Activated CD8-positive, alpha-beta memory T cell treated with anti-CD3 and anti-CD28 coated beads for 1 hour (primary cell): ENCODE results near the gene CLEC11A.

Experiments used
- DNase-seq, 2 donors: peaks; one replicate each; pipeline ENCODE4 v3.0.0-alpha.2; 2020; ENCODE audit warnings: low read depth in 1 of 2; ENCODE audit errors: extremely low read depth in 1 of 2

CLEC11A gene

DNA sequence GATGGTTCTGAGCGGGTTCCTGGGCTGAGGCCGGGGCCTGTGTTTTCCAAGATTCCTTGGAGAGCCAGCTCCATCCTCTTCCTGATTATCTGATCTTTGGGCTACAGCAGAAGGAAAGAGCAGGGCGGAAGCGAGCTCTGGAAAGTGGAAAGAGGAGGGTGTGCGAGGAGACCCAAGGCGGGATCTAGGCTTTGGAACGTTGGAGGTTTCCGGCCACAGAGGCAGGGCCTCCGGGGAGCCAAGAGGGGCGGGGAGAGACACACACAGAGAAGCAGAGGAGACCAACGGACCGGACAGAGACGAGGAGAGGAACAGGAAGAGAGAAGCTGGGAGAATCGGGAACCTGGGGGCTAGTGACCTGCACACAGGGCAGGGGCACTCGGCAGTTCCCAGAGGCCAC lies at the start of gene CLEC11A:
Gene CLEC11A (plus strand): TSS at position 296 of the 400 bp plus-strand sequence. CDS start 162 bp downstream, outside the sequence.
- no peak for DNase-seq

- no peak for DNase-seq
Measured at GRCh38 chr19:50676625-50677197, 46.5 kb upstream of the CLEC11A start.

- DNase-seq = no peak
Measured at GRCh38 chr19:50677636-50678035, 45.5 kb upstream of the CLEC11A start.

DNA sequence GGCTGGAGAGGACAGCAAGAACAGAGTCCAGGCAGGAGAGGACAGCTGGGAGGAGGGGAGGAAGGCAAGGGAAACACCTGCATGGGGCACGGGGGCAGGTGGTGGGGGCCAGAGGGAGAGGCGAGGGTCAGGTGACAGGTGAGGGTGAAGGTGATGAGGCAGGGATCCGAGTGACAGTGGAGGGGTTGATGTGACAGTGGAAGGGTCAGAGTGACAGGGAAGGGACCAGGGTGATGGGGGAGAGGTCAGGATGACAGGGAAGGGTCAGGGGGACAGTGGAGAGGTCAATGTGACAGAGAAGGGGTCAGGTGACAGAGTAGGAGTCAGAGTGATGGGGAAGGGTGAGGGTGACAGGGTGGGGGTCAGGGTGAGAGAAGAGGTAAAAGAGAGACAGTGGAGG lies 44.8 kb upstream of the CLEC11A start:
- no peak for DNase-seq

GRCh38 chr19:50679177-50680125 lies 43.7 kb upstream of the CLEC11A start:
- DNase-seq = peak; percentile 49 to 55

DNA sequence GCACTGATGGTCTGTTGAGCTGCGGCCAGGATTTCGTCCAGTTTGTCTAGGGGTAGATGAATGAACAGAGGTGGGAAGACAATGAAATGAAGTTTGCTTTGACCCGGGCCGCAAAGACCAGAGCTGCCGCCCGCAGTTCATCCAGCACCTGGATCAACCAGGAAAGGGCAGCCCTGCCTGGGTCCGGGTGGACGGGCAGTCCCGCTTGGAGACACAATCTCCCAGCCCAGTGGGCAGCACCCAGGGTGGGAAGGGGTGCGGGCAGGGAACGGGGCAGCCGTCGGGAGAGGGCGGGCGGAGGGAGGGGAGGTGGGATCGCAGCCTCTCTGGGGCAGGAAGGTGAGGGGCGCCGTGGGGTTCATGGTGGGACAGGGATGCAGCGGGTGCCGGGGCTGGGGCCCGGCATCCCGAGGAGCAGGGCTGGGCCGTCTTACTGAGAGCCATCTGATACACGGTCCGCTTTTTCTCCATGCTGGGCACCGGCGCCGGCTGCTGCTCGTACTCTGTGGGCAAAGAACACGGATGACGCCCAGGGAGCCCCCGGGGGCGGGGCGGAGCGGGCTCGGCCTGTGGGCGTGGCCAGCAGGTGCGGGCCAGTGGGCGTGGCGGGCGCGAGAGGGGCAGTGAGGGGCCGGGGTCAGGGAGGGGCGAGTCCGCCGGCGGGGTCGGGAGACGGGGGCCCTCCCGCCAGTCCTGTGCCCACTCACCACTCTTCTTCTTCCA lies 36.7 kb upstream of the CLEC11A start:
- DNase-seq = no peak

GRCh38 chr19:50688766-50689165 lies 34.4 kb upstream of the CLEC11A start:
- no peak for DNase-seq

GRCh38 chr19:50690439-50690838 lies 32.7 kb upstream of the CLEC11A start:
- DNase-seq = no peak

DNA sequence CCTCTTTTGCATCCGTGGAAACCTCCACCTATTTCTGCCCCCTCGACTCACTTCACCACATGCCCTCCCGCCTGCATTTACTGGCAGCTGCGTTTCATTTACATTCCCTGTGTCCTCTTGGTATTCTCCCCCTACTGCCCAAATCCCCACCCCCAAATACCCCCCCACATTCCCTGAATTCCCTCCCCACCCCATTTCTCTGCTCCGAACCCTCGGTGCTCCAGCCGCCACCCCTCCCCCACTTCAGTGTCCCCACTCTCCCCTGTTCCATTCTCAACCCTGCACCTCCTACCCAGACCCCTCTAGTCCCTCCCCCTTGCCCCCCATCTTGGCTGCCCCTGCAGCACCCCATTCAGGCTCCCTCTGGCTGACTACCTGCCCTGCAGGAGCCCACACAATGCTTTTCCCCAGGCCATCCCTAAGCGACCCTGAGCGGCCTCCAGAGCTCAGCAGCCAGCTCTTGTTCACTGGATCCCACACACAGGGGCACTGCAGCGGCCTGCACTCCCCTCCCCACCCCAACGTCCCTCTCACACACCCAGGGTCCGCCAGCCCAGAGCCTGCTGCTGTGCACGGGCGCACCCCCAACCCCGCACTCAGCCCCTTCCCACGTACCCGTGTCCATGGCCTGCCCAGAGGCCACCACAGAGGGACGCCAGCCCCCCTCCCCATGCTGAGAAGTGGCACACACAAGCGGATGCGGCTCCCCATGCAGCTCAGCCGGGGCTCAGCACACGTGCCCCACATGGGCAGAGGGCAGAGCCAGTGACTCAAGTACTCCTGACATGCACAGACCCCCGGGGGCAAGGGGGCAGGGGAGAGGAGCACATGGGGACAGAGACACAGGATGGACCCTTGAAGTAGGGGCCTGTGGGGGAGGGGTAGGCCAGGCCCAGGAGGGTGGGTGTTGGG lies 29.8 kb upstream of the CLEC11A start:
- DNase-seq = no peak

DNA sequence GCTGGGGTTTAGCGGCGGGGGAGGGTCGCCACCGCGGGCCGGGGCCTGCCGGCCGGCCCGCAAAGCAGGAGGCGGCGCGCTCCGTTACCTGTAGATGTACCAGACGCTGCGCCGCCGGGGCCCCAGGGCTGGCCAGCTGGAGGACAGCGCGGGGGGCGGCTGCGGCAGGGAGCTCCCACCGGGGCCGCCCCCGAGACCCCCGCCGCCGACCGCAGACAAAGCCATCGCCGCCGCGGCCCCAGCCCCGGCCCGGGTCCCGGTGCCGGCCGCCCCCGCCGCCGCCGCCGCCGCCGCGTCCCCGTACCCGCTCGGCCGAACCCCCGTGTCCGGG lies 28.4 kb upstream of the CLEC11A start:
- no peak for DNase-seq

DNA sequence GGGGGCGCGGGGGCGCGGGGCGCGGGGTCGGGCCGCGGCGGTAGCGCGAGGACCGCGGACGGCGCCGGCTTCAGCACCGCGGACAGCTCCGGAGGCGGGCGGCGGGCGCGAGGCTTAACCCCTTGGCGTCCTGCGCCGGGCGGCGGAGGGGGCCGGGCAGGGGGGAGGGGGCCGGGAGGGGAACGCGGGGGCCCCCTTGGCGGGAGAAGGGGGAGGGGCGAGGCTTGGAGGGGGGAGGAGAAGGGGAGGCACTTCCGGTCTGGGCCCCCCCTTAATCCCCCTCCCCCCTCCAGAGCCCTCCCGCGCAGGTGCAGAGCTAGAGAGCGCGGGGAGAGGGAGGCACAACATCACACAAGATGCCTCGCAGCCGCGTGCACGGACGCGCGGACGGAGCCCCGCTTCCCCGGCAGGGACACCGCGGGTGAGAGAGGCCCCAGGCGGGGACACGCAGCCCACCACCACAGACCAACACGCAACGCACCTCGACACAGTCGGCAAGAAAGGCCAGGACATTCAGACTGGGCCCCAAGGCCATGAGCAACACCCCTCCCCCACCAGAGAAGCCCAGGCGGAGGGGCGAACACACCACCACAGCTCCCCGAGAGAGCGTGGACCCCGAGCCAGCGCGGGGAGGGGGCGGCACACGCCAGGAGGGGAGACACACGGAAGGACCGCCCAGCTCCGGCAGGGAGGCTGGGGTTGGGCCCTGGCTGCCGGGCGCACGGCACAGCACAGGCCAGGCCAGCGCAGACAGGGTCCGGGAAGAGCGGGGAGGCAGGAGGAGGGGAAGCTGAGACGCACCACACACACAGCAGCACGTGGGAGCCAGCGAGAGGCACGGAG lies 27.7 kb upstream of the CLEC11A start:
- peak in 1 of 2 donors; percentile 14 for DNase-seq

DNA sequence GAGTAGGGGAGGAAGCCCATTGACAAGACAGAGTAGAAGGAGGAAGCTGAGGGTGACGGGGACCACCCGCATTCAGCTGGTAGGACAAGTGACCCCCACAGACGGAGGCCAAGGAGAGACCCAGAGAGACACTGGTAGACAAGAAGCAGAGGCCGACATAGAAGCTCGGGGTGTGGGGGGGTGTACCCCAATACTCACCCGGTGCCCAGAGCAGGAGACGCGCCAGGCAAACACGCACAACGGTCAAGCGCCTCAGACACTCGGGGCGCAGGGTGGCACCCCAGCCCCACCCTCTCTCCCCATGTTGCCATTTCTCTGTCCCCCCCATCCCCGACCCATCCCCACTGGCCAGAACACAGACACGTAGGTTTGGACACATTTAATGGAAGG lies 27.1 kb upstream of the CLEC11A start:
- no peak for DNase-seq

DNA sequence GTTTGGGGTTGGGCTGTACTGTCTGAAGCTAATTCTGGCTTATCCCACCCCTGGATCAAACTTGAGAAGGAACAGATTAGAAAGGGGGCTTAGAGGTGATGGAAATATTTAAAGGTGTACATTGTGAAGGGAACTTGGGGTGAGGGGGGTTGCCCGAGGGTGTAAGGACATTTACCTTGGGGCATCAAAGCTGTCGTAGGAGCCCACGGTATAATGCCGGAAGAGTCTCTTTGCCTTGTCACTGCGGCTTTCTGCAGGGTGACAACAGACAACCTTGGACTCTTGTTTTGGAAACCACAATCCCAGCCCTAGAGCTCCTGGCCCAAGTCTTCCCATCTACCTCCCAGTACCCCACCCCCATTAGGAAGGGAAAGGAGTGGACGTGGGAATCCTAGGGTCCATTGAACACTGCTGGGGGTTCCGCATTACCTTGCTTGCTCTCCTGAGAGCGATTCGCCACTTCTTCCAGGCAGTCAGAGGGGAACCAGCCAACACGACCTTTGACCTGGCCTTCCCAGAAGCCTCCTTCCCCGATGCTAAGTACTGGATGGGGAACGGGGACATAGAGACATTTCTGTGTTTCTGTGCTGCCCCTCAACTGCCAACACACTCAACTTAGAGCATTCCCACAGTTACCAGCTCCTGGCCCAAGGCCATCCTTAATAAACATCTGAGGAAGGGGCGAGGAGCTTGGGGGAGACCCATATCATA lies 25.6 kb upstream of the CLEC11A start:
- DNase-seq = no peak

DNA sequence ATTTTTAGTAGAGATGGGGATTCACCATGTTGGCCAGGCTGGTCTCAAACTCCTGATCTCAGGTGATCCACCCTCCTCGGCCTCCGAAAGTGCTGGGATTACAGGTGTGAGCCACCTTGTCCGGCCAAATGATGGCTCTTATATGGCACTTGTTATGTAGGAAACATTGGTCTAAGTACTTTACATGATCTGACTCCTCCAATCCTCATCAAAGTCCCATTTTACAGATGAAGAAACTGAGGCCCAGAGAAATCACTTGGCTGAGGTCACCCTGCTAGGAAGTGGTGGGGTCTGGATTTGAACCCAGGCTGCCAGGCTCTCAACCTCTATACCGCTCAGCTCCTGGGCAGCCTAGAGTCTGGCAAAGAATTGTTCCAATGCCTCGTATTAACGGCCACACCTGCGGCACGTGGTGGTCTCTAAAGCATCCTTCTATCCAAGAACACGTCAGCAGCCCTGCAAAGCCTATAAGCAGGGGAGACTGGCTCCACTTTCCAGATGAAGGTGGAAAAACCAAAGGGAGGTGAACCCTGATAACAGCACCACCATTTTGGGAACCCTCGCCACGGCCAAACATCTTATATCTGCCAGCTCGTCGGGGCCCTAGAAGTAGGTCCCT lies 21.7 kb upstream of the CLEC11A start:
- DNase-seq = no peak

GRCh38 chr19:50702158-50702870 lies 20.9 kb upstream of the CLEC11A start:
- DNase-seq = no peak

- no peak for DNase-seq
Measured at GRCh38 chr19:50702871-50703829, 20.0 kb upstream of the CLEC11A start.
